ENCODE data around the gene NCKAP5.

NCKAP5 gene

GRCh38 chr2:132984731-132985130 lies 583.5 kb downstream of the NCKAP5 start:
- no peak for DNase-seq (ENCODE audit: low spot score)

GRCh38 chr2:132980304-132980703 lies 588.0 kb downstream of the NCKAP5 start:
- DNase-seq (ENCODE audit: low spot score): no peak

GRCh38 chr2:132979339-132980093 lies 588.7 kb downstream of the NCKAP5 start:
- DNase-seq (ENCODE audit: low spot score): no peak

- DNase-seq (ENCODE audit: low spot score): no peak
Measured at GRCh38 chr2:132978840-132979239, 589.4 kb downstream of the NCKAP5 start.

GRCh38 chr2:132977812-132978529 lies 590.3 kb downstream of the NCKAP5 start:
- no peak for DNase-seq (ENCODE audit: low spot score)

- no peak for DNase-seq (ENCODE audit: low spot score)
Measured at GRCh38 chr2:132975193-132976105, 592.8 kb downstream of the NCKAP5 start.

GRCh38 chr2:132974467-132975095 lies 593.7 kb downstream of the NCKAP5 start:
- no peak for DNase-seq (ENCODE audit: low spot score)

- DNase-seq (ENCODE audit: low spot score): no peak
Measured at GRCh38 chr2:132971310-132972061, 596.8 kb downstream of the NCKAP5 start.

GRCh38 chr2:132969371-132969985 lies 598.8 kb downstream of the NCKAP5 start:
- no peak for DNase-seq (ENCODE audit: low spot score)

- DNase-seq (ENCODE audit: low spot score): no peak
Measured at GRCh38 chr2:132965460-132965859, 602.8 kb downstream of the NCKAP5 start.

GRCh38 chr2:132963161-132963560 lies 605.1 kb downstream of the NCKAP5 start:
- DNase-seq (ENCODE audit: low spot score): no peak

GRCh38 chr2:132958887-132959286 lies 609.4 kb downstream of the NCKAP5 start:
- no peak for DNase-seq (ENCODE audit: low spot score)

- DNase-seq (ENCODE audit: low spot score): no peak
Measured at GRCh38 chr2:132955871-132956615, 612.2 kb downstream of the NCKAP5 start.

- DNase-seq (ENCODE audit: low spot score): no peak
Measured at GRCh38 chr2:132953771-132954170, 614.5 kb downstream of the NCKAP5 start.

GRCh38 chr2:132951008-132951714 lies 617.1 kb downstream of the NCKAP5 start:
- DNase-seq (ENCODE audit: low spot score): no peak

- DNase-seq (ENCODE audit: low spot score): no peak
Measured at GRCh38 chr2:132949108-132949507, 619.2 kb downstream of the NCKAP5 start.

- DNase-seq (ENCODE audit: low spot score): no peak
Measured at GRCh38 chr2:132948211-132948610, 620.1 kb downstream of the NCKAP5 start.

- DNase-seq (ENCODE audit: low spot score): peak; percentile 22
Measured at GRCh38 chr2:132943829-132944228, 624.4 kb downstream of the NCKAP5 start.

- no peak for DNase-seq (ENCODE audit: low spot score)
Measured at GRCh38 chr2:132941296-132942020, 626.8 kb downstream of the NCKAP5 start.

Measured in hepatic stellate cell (primary cell).